Ishikawa (cell line): ENCODE measurements around the gene PID1.

Experiments
- CREB1 ChIP-seq: IDR thresholded peaks from 2 replicates; pipeline ENCODE4 v1.6.1; 2012; ENCODE audit warnings: low read depth
- EP300 ChIP-seq: IDR thresholded peaks from 2 replicates; pipeline ENCODE4 v1.6.1; 2012; ENCODE audit warnings: borderline replicate concordance
- FOXM1 ChIP-seq: IDR thresholded peaks from 2 replicates; pipeline ENCODE4 v1.6.1; 2012; ENCODE audit warnings: low read depth, borderline replicate concordance
- YY1 ChIP-seq: IDR thresholded peaks from 2 replicates; pipeline ENCODE4 v1.6.1; 2012; ENCODE audit warnings: low read depth
- TF ChIP-seq, protein P1 (sequence below): IDR thresholded peaks from 2 replicates; pipeline ENCODE4 v1.6.1; 2012
- TF ChIP-seq, protein P2 (sequence below): IDR thresholded peaks from 2 replicates; pipeline ENCODE4 v1.6.1; 2012; ENCODE audit warnings: low read depth, mild to moderate bottlenecking

DNA sequence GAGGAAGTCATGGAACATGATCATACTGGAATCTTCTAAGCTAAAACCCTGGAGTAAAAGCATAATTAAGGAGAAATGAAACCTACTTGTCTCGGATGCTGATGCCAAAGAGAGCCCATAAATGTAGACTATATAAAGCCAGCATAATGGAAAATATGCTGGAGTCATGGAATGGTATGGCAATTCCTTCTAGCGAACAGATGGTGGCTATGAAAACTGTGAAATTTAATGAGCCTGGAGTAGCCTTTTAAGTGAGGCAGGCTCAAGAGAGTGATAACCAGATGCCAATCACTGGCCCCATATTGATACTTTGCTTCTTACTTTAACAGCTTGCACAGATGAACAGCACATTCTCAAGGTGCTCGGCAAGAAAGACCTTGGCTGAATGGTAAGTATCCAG lies 206.3 kb downstream of the PID1 start:
- TF ChIP-seq EP300 (no peak), YY1 (no peak), CREB1 (no peak), FOXM1 (no peak)
- TF ChIP-seq, protein P1, sequence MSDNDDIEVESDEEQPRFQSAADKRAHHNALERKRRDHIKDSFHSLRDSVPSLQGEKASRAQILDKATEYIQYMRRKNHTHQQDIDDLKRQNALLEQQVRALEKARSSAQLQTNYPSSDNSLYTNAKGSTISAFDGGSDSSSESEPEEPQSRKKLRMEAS, result no peak
- TF ChIP-seq, protein P2, sequence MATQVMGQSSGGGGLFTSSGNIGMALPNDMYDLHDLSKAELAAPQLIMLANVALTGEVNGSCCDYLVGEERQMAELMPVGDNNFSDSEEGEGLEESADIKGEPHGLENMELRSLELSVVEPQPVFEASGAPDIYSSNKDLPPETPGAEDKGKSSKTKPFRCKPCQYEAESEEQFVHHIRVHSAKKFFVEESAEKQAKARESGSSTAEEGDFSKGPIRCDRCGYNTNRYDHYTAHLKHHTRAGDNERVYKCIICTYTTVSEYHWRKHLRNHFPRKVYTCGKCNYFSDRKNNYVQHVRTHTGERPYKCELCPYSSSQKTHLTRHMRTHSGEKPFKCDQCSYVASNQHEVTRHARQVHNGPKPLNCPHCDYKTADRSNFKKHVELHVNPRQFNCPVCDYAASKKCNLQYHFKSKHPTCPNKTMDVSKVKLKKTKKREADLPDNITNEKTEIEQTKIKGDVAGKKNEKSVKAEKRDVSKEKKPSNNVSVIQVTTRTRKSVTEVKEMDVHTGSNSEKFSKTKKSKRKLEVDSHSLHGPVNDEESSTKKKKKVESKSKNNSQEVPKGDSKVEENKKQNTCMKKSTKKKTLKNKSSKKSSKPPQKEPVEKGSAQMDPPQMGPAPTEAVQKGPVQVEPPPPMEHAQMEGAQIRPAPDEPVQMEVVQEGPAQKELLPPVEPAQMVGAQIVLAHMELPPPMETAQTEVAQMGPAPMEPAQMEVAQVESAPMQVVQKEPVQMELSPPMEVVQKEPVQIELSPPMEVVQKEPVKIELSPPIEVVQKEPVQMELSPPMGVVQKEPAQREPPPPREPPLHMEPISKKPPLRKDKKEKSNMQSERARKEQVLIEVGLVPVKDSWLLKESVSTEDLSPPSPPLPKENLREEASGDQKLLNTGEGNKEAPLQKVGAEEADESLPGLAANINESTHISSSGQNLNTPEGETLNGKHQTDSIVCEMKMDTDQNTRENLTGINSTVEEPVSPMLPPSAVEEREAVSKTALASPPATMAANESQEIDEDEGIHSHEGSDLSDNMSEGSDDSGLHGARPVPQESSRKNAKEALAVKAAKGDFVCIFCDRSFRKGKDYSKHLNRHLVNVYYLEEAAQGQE, result no peak
